Measurements from ENCODE around the gene ADK. TPM values are rescaled to one million over a fixed set of nuclear protein-coding genes. Genes with fewer than 3 reads are reported as not detected.

Gene ADK
- total RNA-seq (33.0 TPM), polyA plus RNA-seq (ENCODE audit: insufficient read depth, low read depth, low replicate concordance) (38.3 TPM)
- long read RNA-seq, donor 1, partial matches to known transcripts: 0 of 4 reads
- long read RNA-seq, donor 1, other reads (novel, unspliced or antisense): 0 of 4 reads
- long read RNA-seq, donor 2, transcript ADK-201 (11 exons, 1,169 nt): major isoform, 6 of 7 reads
- long read RNA-seq, donor 2, partial matches to known transcripts: 0 of 7 reads
- long read RNA-seq, donor 2, other reads (novel, unspliced or antisense): 0 of 7 reads
- long read RNA-seq, donor 3, transcript ADK-201 (11 exons, 1,169 nt): major isoform, 5 of 16 reads
- long read RNA-seq, donor 3, partial matches to known transcripts: 7 of 16 reads
- long read RNA-seq, donor 3, other reads (novel, unspliced or antisense): 0 of 16 reads
- long read RNA-seq, donor 4, partial matches to known transcripts: 0 of 5 reads
- long read RNA-seq, donor 4, other reads (novel, unspliced or antisense): 0 of 5 reads
- long read RNA-seq, donor 5, partial matches to known transcripts: 0 of 2 reads
- long read RNA-seq, donor 5, other reads (novel, unspliced or antisense): 0 of 2 reads
- long read RNA-seq, donor 6, transcript ADK-201 (11 exons, 1,169 nt): major isoform, 7 of 11 reads
- long read RNA-seq, donor 6, partial matches to known transcripts: 0 of 11 reads
- long read RNA-seq, donor 6, other reads (novel, unspliced or antisense): 0 of 11 reads
- long read RNA-seq, donor 7, transcript ADK-201 (11 exons, 1,169 nt): minor isoform, 7 of 44 reads
- long read RNA-seq, donor 7, transcript ADK-202 (11 exons, 2,083 nt): major isoform, 18 of 44 reads
- long read RNA-seq, donor 7, partial matches to known transcripts: 4 of 44 reads
- long read RNA-seq, donor 7, other reads (novel, unspliced or antisense): 15 of 44 reads
- long read RNA-seq, donor 8, partial matches to known transcripts: 17 of 20 reads
- long read RNA-seq, donor 8, other reads (novel, unspliced or antisense): 0 of 20 reads
- long read RNA-seq, donor 9, partial matches to known transcripts: 0 of 5 reads
- long read RNA-seq, donor 9, other reads (novel, unspliced or antisense): 0 of 5 reads
- long read RNA-seq, donor 10, partial matches to known transcripts: 9 of 12 reads
- long read RNA-seq, donor 10, other reads (novel, unspliced or antisense): 0 of 12 reads

DNA sequence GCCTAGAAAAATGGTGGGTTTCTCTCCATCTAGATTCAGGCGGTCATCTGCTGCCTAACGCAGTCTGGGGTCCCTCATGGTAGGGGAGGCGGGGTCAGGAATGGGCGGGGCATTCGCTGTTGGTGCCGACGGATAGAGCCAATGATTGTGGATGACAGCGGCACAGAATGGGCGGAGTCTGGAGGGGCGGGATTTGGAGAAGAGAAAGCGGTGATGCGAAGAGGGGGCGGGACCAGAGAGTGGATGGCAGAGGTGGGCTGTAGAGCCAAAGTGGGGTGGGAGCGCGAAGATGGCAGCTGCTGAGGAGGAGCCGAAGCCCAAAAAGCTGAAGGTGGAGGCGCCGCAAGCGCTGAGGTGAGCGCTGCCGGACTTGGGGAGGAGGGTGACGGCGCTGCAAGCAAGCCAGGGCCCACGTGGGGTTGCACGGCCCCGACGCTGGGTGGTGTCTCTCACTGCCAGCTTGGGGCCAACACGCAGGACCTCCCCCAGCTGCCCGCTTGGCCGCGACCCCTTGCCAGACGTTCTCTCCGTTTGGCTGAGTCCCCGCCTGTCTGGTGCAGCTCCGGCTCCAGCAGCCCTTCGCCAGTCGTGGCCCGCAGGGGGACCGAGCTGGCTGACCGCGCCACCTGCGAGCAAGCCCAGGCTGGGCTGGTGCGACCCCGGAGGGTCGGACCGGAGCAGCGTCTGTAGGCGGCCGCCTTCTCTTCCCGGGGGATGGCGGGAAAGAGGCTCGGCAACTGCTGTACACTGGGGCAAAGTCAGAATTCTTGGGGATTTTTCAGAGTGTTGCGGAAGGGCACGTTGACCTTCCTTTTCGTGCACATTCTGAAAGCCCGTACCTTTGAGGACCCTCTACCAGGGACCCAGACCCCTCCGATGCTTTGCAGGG, at the start of gene ADK:
ADK (plus strand) TSS at position 232 of the 889 bp plus-strand sequence; CDS start at position 290, 58 bp downstream.
- peak; percentile 5 for TF ChIP-seq CTCF (IDR thresholded peaks at IDR 0.05; ENCODE audit: borderline replicate concordance, extremely low read depth, insufficient read depth)
- Histone ChIP-seq H3K4me1 (ENCODE audit: control insufficient read depth in 2 of 3, insufficient read depth in 2 of 3, low read depth in 1 of 3, low read length in 3 of 3) (peaks cover 0 to 12% (median 11%) of the 10 kb centered on the region in 3 donors), H3K27me3 (ENCODE audit: control insufficient read depth, insufficient read depth, low read length) (no peaks in the 10 kb centered on the region), H3K4me3 (ENCODE audit: low read length in 3 of 3) (peak within 1 kb of the TSS; percentile 82 to 98 (median 84)), H3K9me3 (ENCODE audit: control insufficient read depth in 2 of 3, insufficient read depth in 1 of 3, low read length in 3 of 3) (no peaks in the 10 kb centered on the region), H3K27ac (ENCODE audit: low read depth in 2 of 2, low read length in 2 of 2) (peak within 1 kb of the TSS; percentile 85 to 90), H3K9ac (ENCODE audit: low read length in 3 of 3) (peak within 1 kb of the TSS; percentile 74 to 95 (median 94)), H3K36me3 (ENCODE audit: control insufficient read depth in 2 of 3, insufficient read depth in 3 of 3, low read length in 3 of 3) (no peaks in the 10 kb centered on the region)
- intact Hi-C loops (cut with DNase I): no loop called here
- FAIRE-seq (peak; percentile 72), DNase-seq (peak; percentile 100)

- intact Hi-C loops (cut with DNase I): no loop called here
- FAIRE-seq (no peak), DNase-seq (peak in 1 of 5 donors; percentile 19)
- Histone ChIP-seq H3K4me3 (ENCODE audit: low read length in 3 of 3) (no peak overlapping the region), H3K9ac (ENCODE audit: low read length in 3 of 3) (no peak overlapping the region), H3K4me1 (ENCODE audit: control insufficient read depth in 2 of 3, insufficient read depth in 2 of 3, low read depth in 1 of 3, low read length in 3 of 3) (no peaks in the 10 kb centered on the region), H3K27me3 (ENCODE audit: control insufficient read depth, insufficient read depth, low read length) (no peaks in the 10 kb centered on the region), H3K9me3 (ENCODE audit: control insufficient read depth in 2 of 3, insufficient read depth in 1 of 3, low read length in 3 of 3) (no peaks in the 10 kb centered on the region), H3K36me3 (ENCODE audit: control insufficient read depth in 2 of 3, insufficient read depth in 3 of 3, low read length in 3 of 3) (peaks cover 12 to 48% (median 31%) of the 10 kb centered on the region in 3 donors), H3K27ac (ENCODE audit: low read depth in 2 of 2, low read length in 2 of 2) (no peak overlapping the region)
- no peak for TF ChIP-seq CTCF (IDR thresholded peaks at IDR 0.05; ENCODE audit: borderline replicate concordance, extremely low read depth, insufficient read depth)
Measured at GRCh38 chr10:74103560-74104258, 47.3 kb upstream of the ADK start.

DNA sequence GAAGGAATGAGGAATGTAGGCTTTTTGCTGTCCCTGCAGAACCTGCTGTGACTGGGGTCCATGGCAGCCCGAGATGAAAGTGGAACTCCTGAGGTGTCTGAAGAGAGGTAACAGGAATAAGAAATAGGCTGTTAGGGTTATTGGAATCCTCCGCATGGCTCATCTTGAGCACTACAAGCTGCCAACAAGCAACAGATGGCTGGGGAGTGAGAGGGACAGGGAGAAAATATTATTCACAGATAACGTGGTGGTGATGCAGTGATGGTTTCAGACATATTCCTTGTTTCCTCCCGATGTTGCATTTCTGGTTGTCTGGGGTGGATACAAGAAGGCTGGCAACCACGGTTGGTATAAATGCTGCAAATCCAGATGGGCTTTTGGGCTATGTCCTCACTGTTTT, 46.5 kb upstream of the ADK start:
- H3K4me3 ChIP-seq (ENCODE audit: low read length in 3 of 3): no peak overlapping the region
- no peaks in the 10 kb centered on the region for H3K9me3 ChIP-seq (ENCODE audit: control insufficient read depth in 2 of 3, insufficient read depth in 1 of 3, low read length in 3 of 3)
- no peak overlapping the region for H3K9ac ChIP-seq (ENCODE audit: low read length in 3 of 3)
- TF ChIP-seq CTCF (IDR thresholded peaks at IDR 0.05; ENCODE audit: borderline replicate concordance, extremely low read depth, insufficient read depth): no peak
- H3K27me3 ChIP-seq (ENCODE audit: control insufficient read depth, insufficient read depth, low read length): no peaks in the 10 kb centered on the region
- intact Hi-C loops (cut with DNase I): no loop called here
- H3K27ac ChIP-seq (ENCODE audit: low read depth in 2 of 2, low read length in 2 of 2): no peak overlapping the region
- H3K36me3 ChIP-seq (ENCODE audit: control insufficient read depth in 2 of 3, insufficient read depth in 3 of 3, low read length in 3 of 3): peaks cover 11 to 48% (median 32%) of the 10 kb centered on the region in 3 donors
- H3K4me1 ChIP-seq (ENCODE audit: control insufficient read depth in 2 of 3, insufficient read depth in 2 of 3, low read depth in 1 of 3, low read length in 3 of 3): no peaks in the 10 kb centered on the region
- no peak for DNase-seq
- FAIRE-seq: no peak
